Measurements from ENCODE around the gene POLR2H. TPM values are rescaled to one million over a fixed set of nuclear protein-coding genes. Genes with fewer than 3 reads are reported as not detected.

The POLR2H gene
- polyA plus RNA-seq, 1 experiment = 94.4 TPM

GRCh38 chr3:184399410-184399809 lies 37.9 kb downstream of the POLR2H start:
- DNase-seq (ENCODE audit: low read depth, low spot score) = peak; percentile 88
- TF ChIP-seq CTCF (IDR thresholded peaks at IDR 0.05; ENCODE audit: low read depth, low read length) = no peak
- Histone ChIP-seq H3K27me3 (ENCODE audit: control insufficient read depth, insufficient read depth, low read length) (peaks cover 23% of the 10 kb centered on the region), H3K4me3 (ENCODE audit: low read depth, low read length) (no peak overlapping the region), H3K9me3 (ENCODE audit: control insufficient read depth, insufficient read depth, low read length) (no peaks in the 10 kb centered on the region; the same call in 1 of the 2 replicates), H3K27ac (ENCODE audit: low read depth, low read length) (no peak overlapping the region)
- CTCF ChIA-PET = interaction anchor here (0.7 to 1.2 kb wide), 2 partner anchors 28 to 378 kb away, joined by 4 to 5 read pairs; no protein-coding TSS in a partner anchor
- POLR2A ChIA-PET = interaction anchor here (0.7 kb wide), 1 partner anchor 27 kb away, joined by 3 read pairs; no protein-coding TSS in a partner anchor

- DNase-seq (ENCODE audit: low read depth, low spot score) = no peak
- ChIA-PET CTCF (interaction anchor here (2.1 kb wide), 1 partner anchor 34 kb away, joined by 14 read pairs; no protein-coding TSS in a partner anchor), POLR2A (no interaction called here)
- Histone ChIP-seq H3K9me3 (ENCODE audit: control insufficient read depth, insufficient read depth, low read length) (no peaks in the 10 kb centered on the region), H3K27ac (ENCODE audit: low read depth, low read length) (no peak overlapping the region), H3K27me3 (ENCODE audit: control insufficient read depth, insufficient read depth, low read length) (peaks cover 26% of the 10 kb centered on the region), H3K4me3 (ENCODE audit: low read depth, low read length) (no peak overlapping the region)
- no peak for TF ChIP-seq CTCF (IDR thresholded peaks at IDR 0.05; ENCODE audit: low read depth, low read length)
Measured at GRCh38 chr3:184405075-184406030, 43.8 kb downstream of the POLR2H start.

- no peak for DNase-seq (ENCODE audit: low read depth, low spot score)
- H3K27ac ChIP-seq (ENCODE audit: low read depth, low read length) = no peak overlapping the region
- ChIA-PET CTCF (interaction anchor here (0.5 to 0.7 kb wide), 2 partner anchors 123 to 340 kb away, joined by 3 to 4 read pairs; no protein-coding TSS in a partner anchor), POLR2A (no interaction called here)
- H3K27me3 ChIP-seq (ENCODE audit: control insufficient read depth, insufficient read depth, low read length) = peaks cover 23% of the 10 kb centered on the region
- H3K9me3 ChIP-seq (ENCODE audit: control insufficient read depth, insufficient read depth, low read length) = no peaks in the 10 kb centered on the region
- TF ChIP-seq CTCF (IDR thresholded peaks at IDR 0.05; ENCODE audit: low read depth, low read length) = no peak
- no peak overlapping the region for H3K4me3 ChIP-seq (ENCODE audit: low read depth, low read length)
Measured at GRCh38 chr3:184409331-184409926, 47.9 kb downstream of the POLR2H start.

- no peak for TF ChIP-seq CTCF (IDR thresholded peaks at IDR 0.05; ENCODE audit: low read depth, low read length)
- H3K4me3 ChIP-seq (ENCODE audit: low read depth, low read length) = no peak overlapping the region
- no peak for DNase-seq (ENCODE audit: low read depth, low spot score)
- H3K27ac ChIP-seq (ENCODE audit: low read depth, low read length) = no peak overlapping the region
- ChIA-PET CTCF (interaction anchor here (0.7 kb wide), 1 partner anchor 340 kb away, joined by 3 read pairs; no protein-coding TSS in a partner anchor), POLR2A (no interaction called here)
- H3K9me3 ChIP-seq (ENCODE audit: control insufficient read depth, insufficient read depth, low read length) = no peaks in the 10 kb centered on the region
- peaks cover 22% of the 10 kb centered on the region for H3K27me3 ChIP-seq (ENCODE audit: control insufficient read depth, insufficient read depth, low read length)
Measured at GRCh38 chr3:184409946-184410500, 48.5 kb downstream of the POLR2H start.

Measured in AG04450 (cell line).